GM19023 (cell line): Measurements from ENCODE around the gene LRIT3.
A peak's percentile ranks its signal among the peaks of the same experiment; 100 is the strongest.
"Not testable (repeated sequence)": the region's sequence is repeated elsewhere in the genome, so short reads cannot be mapped to it uniquely, and the experiment has no call there.

Experiments
- ATAC-seq: cut with Tn5 transposase; IDR thresholded peaks from one replicate; pipeline ENCODE4 v1.9.1; 2021; ENCODE audit warnings: mild to moderate bottlenecking, moderate library complexity; ENCODE audit not compliant: unreplicated experiment

Gene LRIT3

GRCh38 chr4:109846395-109847098 lies 1.4 kb upstream of the LRIT3 start:
- no peak for ATAC-seq

GRCh38 chr4:109848501-109848900 lies 594 bp downstream of the LRIT3 start:
- no peak for ATAC-seq

GRCh38 chr4:109850601-109851000 lies 2.7 kb downstream of the LRIT3 start:
- no peak for ATAC-seq

GRCh38 chr4:109859426-109860300 lies 11.8 kb downstream of the LRIT3 start:
- not testable (repeated sequence) for ATAC-seq

- ATAC-seq = no peak
Observed at GRCh38 chr4:109861271-109861670, 13.4 kb downstream of the LRIT3 start.

GRCh38 chr4:109861916-109862511 lies 14.1 kb downstream of the LRIT3 start:
- no peak for ATAC-seq

GRCh38 chr4:109864134-109864533 lies 16.2 kb downstream of the LRIT3 start:
- ATAC-seq = no peak

GRCh38 chr4:109870061-109870460 lies 22.2 kb downstream of the LRIT3 start:
- no peak for ATAC-seq

- no peak for ATAC-seq
Observed at GRCh38 chr4:109872065-109872464, 24.2 kb downstream of the LRIT3 start.

- ATAC-seq = no peak
Observed at GRCh38 chr4:109872950-109873656, 25.2 kb downstream of the LRIT3 start.

- ATAC-seq = no peak
Observed at GRCh38 chr4:109873791-109874514, 26.0 kb downstream of the LRIT3 start.

- no peak for ATAC-seq
Observed at GRCh38 chr4:109875106-109875505, 27.2 kb downstream of the LRIT3 start.

GRCh38 chr4:109875553-109875952 lies 27.6 kb downstream of the LRIT3 start:
- not testable (repeated sequence) for ATAC-seq

GRCh38 chr4:109876634-109877265 lies 28.8 kb downstream of the LRIT3 start:
- ATAC-seq = no peak

- peak; percentile 68 for ATAC-seq
Observed at GRCh38 chr4:109877400-109877799, 29.5 kb downstream of the LRIT3 start.

GRCh38 chr4:109878355-109878754 lies 30.4 kb downstream of the LRIT3 start:
- ATAC-seq = no peak

- no peak for ATAC-seq
Observed at GRCh38 chr4:109879081-109879480, 31.2 kb downstream of the LRIT3 start.

- ATAC-seq = no peak
Observed at GRCh38 chr4:109879636-109880314, 31.9 kb downstream of the LRIT3 start.

- ATAC-seq = no peak
Observed at GRCh38 chr4:109886303-109886702, 38.4 kb downstream of the LRIT3 start.
